Activated CD4-positive, alpha-beta T cell treated with anti-CD3 and anti-CD28 coated beads, Interleukin-10, Interleukin-2, amounts not matched to agents 100 ng/mL and 50 ng/mL, durations not matched to agents 16 hours and 8 hours (primary cell): ENCODE measurements around the gene SLC17A4.

Experiments
- DNase-seq: peaks from one replicate; pipeline ENCODE4 v3.0.0-alpha.2; 2020

SLC17A4 gene

DNA sequence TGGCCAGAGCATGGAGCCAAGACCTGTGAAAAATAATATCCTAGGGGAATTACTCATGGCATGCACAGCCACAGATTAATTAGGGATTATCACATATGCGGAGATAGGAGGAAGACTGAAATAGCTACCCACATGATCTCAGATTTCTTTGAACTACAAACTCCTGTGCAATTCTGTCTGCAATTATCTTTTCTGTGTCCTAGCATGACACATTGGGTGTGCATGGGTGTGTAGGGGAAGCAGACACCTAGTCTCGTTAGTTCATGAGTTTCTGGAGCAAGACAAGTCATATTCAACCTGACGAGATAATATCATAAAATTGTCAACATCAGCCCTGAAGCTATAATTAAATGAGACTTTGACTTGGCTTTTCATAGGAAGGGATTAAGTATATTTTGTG lies 3.6 kb upstream of the SLC17A4 start:
- DNase-seq, result no peak

DNA sequence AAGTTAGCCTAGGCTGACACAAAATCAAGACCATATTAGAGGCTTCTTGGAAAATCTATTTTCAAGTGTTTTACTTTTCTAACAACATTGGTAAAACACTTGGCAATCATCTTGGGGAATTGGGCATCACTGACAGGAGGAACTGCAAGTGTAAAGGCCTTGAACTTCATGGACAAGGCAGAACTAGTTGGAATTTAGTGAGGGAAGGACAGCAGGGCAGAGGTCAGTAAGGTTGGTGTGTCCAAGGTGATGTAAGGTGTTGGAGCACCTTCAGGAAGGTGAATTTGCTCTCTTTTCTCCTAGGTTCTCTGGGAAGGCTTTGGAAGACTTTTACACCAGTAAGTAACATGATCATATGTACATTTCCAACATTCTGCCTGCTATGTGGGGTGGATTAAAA lies 1.5 kb upstream of the SLC17A4 start:
- no peak for DNase-seq

DNA sequence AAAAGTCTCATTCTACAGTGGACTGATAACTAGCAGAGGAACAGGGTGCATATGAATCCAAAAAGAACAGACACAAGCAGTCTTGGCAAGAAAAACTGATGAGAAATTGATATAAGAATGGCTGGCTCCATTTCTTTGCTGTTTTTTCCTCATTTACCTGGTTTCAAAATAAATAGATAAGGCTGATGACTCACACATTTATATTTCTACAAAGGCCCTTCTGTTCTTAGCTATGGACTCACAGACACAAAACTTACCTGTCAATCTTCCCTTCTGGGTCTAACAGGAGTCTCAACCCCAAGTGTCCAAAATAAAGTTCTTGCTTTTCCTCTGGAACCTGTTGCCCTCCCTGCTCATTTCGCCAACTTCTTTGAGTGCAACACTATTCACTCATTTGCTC lies 941 bp downstream of the SLC17A4 start:
- DNase-seq, result no peak

DNA sequence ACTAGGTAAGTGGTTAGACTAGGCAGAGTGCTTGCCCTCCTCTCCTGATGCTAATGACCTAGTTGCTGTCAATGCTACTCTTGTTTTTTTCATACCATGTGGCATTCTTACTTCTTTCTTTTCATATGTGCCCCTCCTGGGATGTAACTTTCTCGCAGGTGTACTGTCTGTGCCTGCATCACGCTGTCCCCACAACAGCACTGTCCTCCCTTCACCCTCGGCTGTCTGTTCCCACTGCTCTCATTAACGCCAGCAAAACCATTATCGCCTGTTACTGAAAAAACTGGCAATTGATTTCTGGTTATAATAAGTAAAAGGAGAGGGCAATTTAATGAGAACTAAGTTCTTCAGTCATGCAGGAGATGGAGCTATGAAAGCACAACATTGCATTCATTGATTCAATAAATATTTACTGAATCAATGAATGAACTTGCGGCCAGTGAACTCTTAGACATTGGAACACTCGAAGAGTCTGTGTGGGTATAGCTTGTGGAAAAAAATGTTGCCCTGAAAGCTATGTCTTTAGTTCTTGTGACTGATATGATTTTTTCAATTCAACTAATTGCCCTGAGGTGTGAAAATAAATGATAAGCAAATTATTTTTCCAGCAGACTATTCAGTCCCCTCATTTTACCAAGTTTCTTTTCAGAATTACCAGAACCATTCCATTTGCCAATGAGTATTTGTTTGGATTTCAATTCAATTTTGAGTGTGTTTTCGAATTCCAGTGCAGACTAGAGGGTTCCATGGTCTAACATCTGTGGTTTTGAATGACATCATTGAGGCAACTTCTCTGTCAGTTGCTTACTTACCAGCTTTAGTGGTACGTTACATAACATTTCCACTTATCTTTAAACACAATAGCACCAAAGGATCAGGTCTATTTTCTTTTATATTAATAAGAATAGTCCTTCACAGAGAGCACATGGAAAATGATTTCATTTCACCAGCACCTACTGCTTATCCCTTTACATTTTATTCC lies 2.1 kb downstream of the SLC17A4 start:
- no peak for DNase-seq

DNA sequence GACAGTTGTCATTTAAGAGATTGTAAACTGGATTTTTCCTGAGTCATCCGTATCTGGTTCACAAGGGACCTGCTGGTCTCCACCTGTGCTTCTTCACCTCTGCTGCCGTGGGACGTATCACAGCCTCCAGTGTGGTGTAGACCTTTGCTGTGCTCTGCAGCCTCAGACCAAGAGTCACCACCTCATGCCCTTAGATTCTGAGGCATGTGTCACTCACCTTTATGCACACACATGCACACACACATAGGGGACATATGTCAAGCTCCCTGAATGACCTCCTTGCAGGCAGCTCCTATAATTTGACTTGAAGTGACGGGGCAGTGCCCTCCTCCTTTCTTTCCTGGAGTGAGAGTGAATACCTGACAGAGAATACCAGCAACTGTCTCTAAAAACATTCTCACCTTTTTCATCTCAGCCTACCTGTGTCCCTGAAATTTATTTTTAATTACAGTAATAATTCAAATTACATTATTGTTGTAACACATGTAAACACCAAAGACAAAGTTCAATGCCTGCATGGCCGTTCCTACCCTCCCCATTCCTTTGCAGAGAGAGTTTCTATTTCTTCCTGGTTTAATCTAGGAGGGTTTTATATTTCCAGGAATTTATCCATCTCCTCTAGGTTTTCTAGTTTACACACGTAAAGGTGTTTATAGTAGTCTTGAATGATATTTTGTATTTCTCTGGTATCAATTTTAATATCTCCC lies 3.5 kb downstream of the SLC17A4 start:
- DNase-seq, result no peak

GRCh38 chr6:25764611-25765010 lies 10.1 kb downstream of the SLC17A4 start:
- DNase-seq, result no peak

- no peak for DNase-seq
These were observed 14.0 kb downstream of the SLC17A4 start for GRCh38 chr6:25768566-25768965.

GRCh38 chr6:25769983-25770382 lies 15.4 kb downstream of the SLC17A4 start:
- DNase-seq, result no peak

DNA sequence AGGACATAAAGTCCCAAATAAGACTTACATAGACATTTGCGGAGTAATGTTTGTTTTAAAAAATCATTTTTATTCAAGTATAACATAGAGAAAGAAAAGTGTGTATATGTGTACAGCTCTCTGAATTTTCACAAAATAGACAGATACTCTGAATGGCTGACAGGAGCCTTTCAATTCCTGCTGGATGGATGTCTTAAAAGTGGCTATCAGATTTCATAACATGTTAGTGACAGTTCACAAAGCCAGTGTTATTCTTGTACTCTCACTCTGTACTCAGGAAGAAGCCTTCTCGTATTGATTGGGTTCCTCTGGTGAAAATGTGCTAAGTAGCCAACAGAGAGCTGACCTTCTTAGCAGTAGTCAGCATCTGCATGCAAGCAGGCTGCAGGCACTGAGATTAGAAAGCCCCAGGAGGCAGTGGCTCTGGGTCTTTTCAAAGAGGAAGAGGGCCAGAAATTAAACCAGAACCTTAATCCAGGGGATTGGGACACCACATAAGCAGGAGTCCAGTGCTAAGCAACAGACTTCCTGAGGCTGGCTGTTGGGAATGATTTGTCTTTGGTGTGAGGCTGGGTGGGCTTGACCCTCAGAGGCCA lies 19.7 kb downstream of the SLC17A4 start:
- no peak for DNase-seq

GRCh38 chr6:25777031-25777430 lies 22.5 kb downstream of the SLC17A4 start:
- DNase-seq, result peak; percentile 9

- peak; percentile 48 for DNase-seq
These were observed 23.5 kb downstream of the SLC17A4 start for GRCh38 chr6:25777856-25778649.

GRCh38 chr6:25781134-25781533 lies 26.6 kb downstream of the SLC17A4 start:
- DNase-seq, result no peak

DNA sequence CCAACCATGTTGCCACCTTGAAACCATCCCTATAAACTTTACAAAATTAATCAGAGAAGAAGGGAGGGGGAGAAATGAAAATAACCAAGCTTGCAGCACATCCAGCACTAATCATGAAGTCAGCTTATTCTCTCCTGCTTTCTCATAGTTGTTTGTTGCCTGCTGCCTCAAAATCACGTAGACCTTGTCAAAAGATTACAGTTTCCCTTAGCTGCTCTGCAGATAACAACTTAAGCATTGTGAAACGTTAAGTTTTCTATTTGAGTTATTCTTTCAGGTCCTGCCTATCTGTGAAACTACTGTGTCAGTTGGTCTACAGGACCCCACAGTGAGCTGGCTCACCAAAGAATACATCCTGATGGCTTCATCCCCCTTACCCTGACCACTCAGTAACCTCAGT lies 32.9 kb downstream of the SLC17A4 start:
- DNase-seq, result peak; percentile 57

GRCh38 chr6:25788305-25788922 lies 33.9 kb downstream of the SLC17A4 start:
- DNase-seq, result peak; percentile 23

GRCh38 chr6:25789475-25789874 lies 34.9 kb downstream of the SLC17A4 start:
- peak; percentile 14 for DNase-seq

DNA sequence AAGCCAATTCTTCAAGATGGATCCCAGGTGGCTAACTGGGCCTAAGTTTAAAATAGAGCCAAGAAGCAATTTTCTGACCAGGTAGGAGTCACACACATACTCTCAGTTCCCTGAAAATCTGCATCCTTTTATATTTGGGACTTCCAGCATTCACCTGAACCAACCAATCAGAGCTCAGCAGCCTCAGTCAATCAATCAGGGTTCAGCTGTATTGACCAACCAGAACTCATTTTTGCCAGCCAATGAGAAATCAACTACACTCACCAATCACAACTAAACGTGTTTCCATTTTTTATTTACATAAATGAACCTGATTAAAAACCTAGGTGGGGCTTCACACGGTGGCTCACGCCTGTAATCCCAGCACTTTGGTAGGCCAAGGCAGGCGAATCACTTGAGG lies 37.5 kb downstream of the SLC17A4 start:
- no peak for DNase-seq

GRCh38 chr6:25793970-25794369 lies 39.4 kb downstream of the SLC17A4 start:
- no peak for DNase-seq

- DNase-seq, result no peak
These were observed 40.2 kb downstream of the SLC17A4 start for GRCh38 chr6:25794784-25795183.

- DNase-seq, result no peak
These were observed 46.9 kb downstream of the SLC17A4 start for GRCh38 chr6:25801436-25801835.

GRCh38 chr6:25804804-25805203 lies 50.3 kb downstream of the SLC17A4 start:
- no peak for DNase-seq

GRCh38 chr6:25815194-25815593 lies 60.7 kb downstream of the SLC17A4 start:
- no peak for DNase-seq

GRCh38 chr6:25816252-25816651 lies 61.7 kb downstream of the SLC17A4 start:
- no peak for DNase-seq
